Measurements from ENCODE around the gene ARL16.
A peak's percentile ranks its signal among the peaks of the same experiment; 100 is the strongest.

ARL16 gene

DNA sequence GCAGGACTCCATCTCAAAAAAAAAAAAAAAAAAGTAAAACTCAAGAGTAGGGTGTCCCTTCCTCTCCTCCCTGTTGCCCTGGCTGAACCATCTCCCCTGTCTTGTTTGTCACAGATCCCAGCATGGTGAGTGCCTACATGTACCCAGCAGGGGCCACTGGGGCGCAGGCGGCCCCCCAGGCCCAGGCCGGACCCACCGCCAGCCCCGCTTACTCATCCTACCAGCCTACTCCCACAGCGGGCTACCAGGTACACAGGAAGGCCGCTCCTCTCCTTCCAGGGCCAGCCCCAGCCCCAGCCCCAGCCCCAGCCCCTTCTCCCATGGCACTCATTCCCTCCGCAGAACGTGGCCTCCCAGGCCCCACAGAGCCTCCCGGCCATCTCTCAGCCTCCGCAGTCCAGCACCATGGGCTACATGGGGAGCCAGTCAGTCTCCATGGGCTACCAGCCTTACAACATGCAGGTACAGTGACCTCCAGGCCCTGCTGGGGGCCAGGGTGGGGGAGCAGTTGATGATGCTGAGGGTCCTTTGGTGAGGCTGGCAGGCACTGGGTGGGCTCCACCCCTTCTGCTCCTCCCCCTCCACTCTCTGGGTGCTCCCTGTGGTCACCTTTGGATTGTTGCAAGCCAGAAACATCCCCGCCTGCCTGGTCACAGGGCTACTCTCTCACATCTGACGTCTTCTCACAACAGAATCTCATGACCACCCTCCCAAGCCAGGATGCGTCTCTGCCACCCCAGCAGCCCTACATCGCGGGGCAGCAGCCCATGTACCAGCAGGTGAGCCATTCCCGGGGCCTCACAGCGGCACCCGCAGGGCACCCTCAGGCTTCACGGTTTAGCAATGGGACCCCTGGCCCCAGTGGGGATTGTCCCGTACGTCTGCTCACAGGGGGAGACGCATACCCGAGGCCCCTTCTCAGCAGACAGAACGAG is 17.0 kb upstream of the ARL16 start:
- DNase-seq, result no peak
- Histone ChIP-seq H3K4me1 (peaks cover 0 to 37% (median 28%) of the 10 kb centered on the region in 4 donors), H3K27ac (no peak overlapping the region), H3K36me3 (peaks cover 29 to 69% (median 59%) of the 10 kb centered on the region in 3 donors), H3K4me3 (peak overlapping the region in 1 of 2 donors; percentile 71), H3K27me3 (no peaks in the 10 kb centered on the region), H3K9me3 (no peaks in the 10 kb centered on the region)
- TF ChIP-seq CTCF (IDR thresholded peaks at IDR 0.05), result no peak
- intact Hi-C loops (cut with DNase I; ENCODE audit: low total_unique reads), result no loop called here

DNA sequence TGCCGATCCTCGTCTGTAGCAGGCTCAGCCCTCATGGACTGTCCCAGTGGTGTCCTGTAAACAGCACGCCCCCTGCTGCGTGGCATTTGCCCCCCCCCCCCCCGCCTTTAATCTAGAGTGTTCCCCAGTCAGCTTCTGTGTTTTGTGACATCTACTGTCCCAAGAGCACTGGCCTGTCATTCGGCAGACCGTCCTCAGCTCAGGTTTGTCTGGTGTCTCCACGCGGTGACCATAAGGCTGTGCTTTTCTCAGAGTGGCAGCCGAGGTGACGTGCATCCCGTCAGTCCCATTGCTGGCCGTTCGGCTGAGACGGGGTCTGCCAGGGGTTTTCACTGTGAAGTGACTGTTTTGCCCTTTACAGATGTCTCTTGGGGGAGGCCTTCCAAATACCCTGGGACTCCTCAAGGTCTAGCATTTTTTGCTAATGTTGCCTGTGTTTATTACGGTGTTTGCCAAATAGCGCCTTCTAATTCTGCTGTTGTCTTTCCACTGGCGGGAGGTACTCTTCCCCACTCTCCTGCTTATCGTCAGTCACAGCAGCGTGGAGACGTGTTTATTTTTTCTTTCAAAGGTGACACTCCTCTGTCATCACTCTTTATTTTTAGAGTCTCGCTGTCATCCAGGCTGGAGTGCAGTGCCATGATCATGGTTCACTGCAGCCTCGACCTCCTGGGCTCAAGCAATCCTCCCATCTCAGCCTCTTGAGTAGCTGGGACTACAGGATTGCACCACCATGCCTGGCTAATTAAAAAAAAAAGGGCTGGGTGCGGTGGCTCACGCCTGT is 13.9 kb upstream of the ARL16 start:
- intact Hi-C loops (cut with DNase I; ENCODE audit: low total_unique reads), result no loop called here
- Histone ChIP-seq H3K27me3 (no peaks in the 10 kb centered on the region), H3K9me3 (no peaks in the 10 kb centered on the region), H3K27ac (no peak overlapping the region), H3K4me3 (no peak overlapping the region), H3K4me1 (peaks cover 0 to 20% (median 17%) of the 10 kb centered on the region in 4 donors), H3K36me3 (peaks cover 52 to 93% (median 88%) of the 10 kb centered on the region in 3 donors)
- DNase-seq, result no peak
- no peak for TF ChIP-seq CTCF (IDR thresholded peaks at IDR 0.05)

DNA sequence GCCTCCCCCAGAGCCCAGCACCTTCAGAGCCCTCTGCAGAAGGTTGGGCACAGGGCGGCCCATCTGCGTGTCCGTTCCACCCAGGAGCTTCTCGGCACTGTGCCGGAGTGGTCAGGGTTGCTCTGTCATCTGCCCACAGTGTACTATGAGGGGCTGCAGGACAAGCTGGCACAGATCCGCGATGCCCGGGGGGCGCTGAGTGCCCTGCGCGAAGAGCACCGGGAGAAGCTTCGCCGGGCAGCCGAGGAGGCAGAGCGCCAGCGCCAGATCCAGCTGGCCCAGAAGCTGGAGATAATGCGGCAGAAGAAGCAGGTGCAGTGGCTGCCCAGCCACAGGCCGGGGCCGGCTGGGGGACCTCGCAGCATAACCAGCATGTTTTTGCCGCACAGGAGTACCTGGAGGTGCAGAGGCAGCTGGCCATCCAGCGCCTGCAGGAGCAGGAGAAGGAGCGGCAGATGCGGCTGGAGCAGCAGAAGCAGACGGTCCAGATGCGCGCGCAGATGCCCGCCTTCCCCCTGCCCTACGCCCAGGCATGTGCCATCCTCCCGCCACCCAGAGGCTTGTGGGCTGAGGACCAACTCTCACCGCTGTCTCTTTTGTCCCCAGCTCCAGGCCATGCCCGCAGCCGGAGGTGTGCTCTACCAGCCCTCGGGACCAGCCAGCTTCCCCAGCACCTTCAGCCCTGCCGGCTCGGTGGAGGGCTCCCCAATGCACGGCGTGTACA is 12.8 kb upstream of the ARL16 start:
- Histone ChIP-seq H3K27me3 (no peaks in the 10 kb centered on the region), H3K27ac (no peak overlapping the region), H3K4me3 (no peak overlapping the region), H3K9me3 (no peaks in the 10 kb centered on the region), H3K36me3 (peaks cover 63 to 100% (median 95%) of the 10 kb centered on the region in 3 donors), H3K4me1 (peaks cover 0 to 9% (median 6%) of the 10 kb centered on the region in 4 donors)
- DNase-seq, result no peak
- intact Hi-C loops (cut with DNase I; ENCODE audit: low total_unique reads), result no loop called here
- TF ChIP-seq CTCF (IDR thresholded peaks at IDR 0.05), result no peak

- H3K4me1 ChIP-seq, result peaks cover 0 to 3% (median under 1%) of the 10 kb centered on the region in 4 donors
- no peak for TF ChIP-seq CTCF (IDR thresholded peaks at IDR 0.05)
- H3K27me3 ChIP-seq, result no peaks in the 10 kb centered on the region
- no peak overlapping the region for H3K27ac ChIP-seq
- H3K36me3 ChIP-seq, result peaks cover 69 to 100% (median 95%) of the 10 kb centered on the region in 3 donors
- H3K9me3 ChIP-seq, result no peaks in the 10 kb centered on the region
- no peak for DNase-seq
- H3K4me3 ChIP-seq, result no peak overlapping the region
- intact Hi-C loops (cut with DNase I; ENCODE audit: low total_unique reads), result no loop called here
These were observed 12.2 kb upstream of the ARL16 start for GRCh38 chr17:81695801-81696200.

DNA sequence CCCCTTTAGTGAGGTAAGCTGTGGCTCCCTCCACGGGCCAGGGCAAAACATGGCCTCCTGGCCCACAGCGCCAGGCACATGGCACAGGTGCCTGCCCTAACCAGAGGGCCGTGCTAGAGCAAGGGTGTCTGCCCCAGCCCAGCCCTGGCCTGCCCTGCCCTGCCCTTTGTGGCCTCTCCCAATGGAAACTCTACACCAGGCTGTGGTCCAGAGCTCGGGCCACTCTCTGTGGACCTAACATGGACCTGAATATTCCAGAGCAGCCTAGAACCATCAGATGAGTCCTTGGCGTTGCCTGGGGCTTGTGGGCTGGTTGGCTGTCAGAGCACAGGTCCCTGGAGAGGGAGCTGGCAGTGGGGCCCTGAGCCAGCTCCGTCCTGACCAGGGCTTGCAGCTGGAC is 11.6 kb upstream of the ARL16 start:
- Histone ChIP-seq H3K4me3 (no peak overlapping the region), H3K9me3 (no peaks in the 10 kb centered on the region), H3K27ac (no peak overlapping the region), H3K36me3 (peaks cover 75 to 100% (median 96%) of the 10 kb centered on the region in 3 donors), H3K4me1 (no peaks in the 10 kb centered on the region), H3K27me3 (no peaks in the 10 kb centered on the region)
- intact Hi-C loops (cut with DNase I; ENCODE audit: low total_unique reads), result no loop called here
- DNase-seq, result no peak
- TF ChIP-seq CTCF (IDR thresholded peaks at IDR 0.05), result no peak
